Loucy (cell line): ENCODE data around the gene LENG8.

ENCODE experiments used
- CTCF ChIP-seq: fragments of 200-600 bp; sonication (generic); conservative IDR thresholded peaks from 2 replicates; pipeline ENCODE4 v1.5.1; 2014; ENCODE audit warnings: mild to moderate bottlenecking, antibody characterized with exemption, low read length
- EZH2phosphoT487 ChIP-seq: fragments of 200-600 bp; IDR thresholded peaks from 2 replicates; pipeline ENCODE4 v1.6.1; 2018; ENCODE audit warnings: antibody characterized with exemption, mild to moderate bottlenecking, moderate library complexity, borderline replicate concordance

GRCh38 chr19:54448040-54448773 is 792 bp upstream of the LENG8 start:
- no peak for TF ChIP-seq CTCF
- no peak for TF ChIP-seq EZH2phosphoT487
